Measurements from ENCODE around the gene TANGO2.

The TANGO2 gene

DNA sequence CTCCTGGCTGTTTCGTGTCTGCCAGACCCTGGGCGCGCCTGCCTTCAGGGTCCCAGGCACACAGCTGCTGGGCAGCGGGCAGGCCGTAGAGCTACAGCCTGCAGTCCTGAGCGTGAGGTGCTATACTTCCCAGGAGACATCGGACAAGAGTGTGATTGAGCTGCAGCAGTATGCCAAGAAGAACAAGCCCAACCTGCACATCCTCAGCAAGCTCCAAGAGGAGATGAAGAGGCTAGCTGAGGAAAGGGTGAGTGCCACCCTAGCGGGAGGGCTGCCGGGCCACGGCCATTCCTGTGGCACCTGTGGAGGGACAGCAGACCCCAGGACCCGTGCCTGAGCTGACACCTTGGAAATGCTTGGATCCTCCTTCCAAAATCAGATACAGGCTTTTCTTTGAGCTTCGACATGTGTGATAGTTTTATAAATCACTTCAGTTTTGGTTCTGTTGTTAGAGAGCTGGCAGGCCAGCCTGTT lies 87.9 kb downstream of the TANGO2 start:
- DNase-seq (ENCODE audit: low read depth) = no peak

- DNase-seq (ENCODE audit: low read depth) = no peak
These were observed 88.8 kb downstream of the TANGO2 start for GRCh38 chr22:20109411-20110358.

- no peak for DNase-seq (ENCODE audit: low read depth)
These were observed 89.6 kb downstream of the TANGO2 start for GRCh38 chr22:20110359-20110985.

GRCh38 chr22:20111045-20111688 lies 90.3 kb downstream of the TANGO2 start:
- no peak for DNase-seq (ENCODE audit: low read depth)

GRCh38 chr22:20111689-20112622 lies 91.0 kb downstream of the TANGO2 start:
- DNase-seq (ENCODE audit: low read depth) = no peak

DNA sequence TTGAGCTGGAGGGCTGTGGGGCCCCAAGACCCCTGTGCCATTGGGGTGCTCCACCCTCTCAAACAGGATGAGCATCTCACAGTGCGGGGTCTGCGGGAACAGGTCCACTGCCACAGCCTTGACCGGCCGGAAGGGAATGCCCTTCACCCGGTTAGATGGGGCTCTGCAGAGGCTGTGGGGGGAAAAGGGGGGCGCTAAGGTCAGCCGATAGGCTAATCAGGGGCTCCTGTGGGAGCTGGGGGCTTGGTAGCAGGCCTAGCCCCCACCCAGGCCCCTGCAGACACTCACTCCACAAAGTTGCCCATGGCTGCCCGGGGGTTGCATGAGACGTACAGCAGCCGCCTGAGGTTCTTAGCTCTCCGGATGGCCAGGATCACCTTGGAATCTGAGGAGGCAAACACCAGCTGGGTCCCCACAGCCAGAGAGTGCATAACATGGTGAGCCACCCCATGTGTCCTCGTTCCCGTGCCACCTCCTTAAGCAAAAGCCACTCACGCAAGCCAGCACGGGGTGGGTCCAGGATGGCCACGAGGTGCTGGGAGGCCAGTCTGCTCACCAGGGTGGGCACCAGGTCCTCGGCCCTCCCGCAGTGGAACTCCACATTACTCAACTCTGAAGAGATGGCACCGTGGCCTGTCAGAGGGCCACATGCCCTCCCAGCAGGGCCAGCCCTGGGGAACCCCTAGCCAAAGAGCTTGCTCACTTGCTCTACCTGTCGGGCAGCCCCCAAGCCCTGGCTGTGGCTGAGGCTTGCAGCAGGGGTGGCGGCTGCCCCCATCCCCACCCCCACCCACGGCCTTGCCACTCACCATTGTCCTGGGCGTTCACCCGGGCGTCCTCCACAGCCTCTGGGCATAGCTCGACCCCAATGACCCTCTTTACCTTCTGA lies 92.0 kb downstream of the TANGO2 start:
- DNase-seq (ENCODE audit: low read depth) = no peak

GRCh38 chr22:20113551-20114310 lies 92.8 kb downstream of the TANGO2 start:
- DNase-seq (ENCODE audit: low read depth) = no peak

DNA sequence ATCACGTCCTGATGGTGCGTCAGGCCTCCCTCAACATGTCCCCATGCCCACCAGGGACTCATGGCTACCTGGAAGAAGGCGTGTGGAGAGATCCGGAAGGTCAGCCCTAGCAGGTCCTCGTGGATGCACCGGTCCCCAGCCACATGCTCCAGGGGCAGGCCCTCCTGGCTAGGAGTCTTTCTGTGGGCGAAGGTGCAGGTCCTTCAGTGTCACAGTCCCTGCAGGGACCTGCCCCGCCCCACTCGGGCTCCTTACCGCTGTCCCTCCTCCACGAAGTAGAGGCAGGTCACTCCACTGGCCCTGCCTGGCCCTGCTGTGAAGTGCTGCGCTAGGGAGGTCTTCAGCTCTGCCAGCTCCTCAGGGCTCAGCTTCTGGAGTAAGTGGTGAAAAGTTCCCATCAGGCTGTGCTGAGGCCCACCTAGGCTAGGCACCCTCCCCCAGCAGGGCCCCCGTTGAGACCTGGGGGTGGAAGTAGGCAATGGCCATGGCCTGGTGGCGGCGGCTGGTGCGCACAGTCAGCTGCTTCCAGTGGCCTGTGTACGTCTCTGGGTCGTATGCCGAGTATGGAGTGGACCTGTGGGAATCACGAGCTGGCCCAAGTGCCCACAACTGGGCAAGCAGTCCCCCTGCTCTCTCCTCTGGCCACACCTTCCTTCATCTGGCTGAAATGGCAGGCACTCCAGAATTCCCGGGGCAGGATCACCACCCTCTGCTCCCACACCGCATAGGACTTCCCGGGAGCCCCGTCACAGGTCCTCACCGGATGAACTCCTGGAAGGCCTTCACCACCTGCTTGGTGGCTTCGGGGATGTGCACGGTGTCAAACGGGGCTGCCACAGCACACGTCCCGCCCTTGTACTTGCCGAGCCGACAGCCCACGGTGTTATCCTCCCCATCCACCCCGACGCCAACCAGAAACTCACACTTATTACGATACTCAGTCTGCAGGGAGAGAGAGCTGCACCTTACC lies 93.9 kb downstream of the TANGO2 start:
- no peak for DNase-seq (ENCODE audit: low read depth)

GRCh38 chr22:20115691-20116375 lies 94.9 kb downstream of the TANGO2 start, which contains the start of gene RANBP1:
TSS of gene RANBP1 (plus strand) at chr22:20116104. CDS start at chr22:20116185, 81 bp downstream.
- DNase-seq (ENCODE audit: low read depth) = no peak

DNA sequence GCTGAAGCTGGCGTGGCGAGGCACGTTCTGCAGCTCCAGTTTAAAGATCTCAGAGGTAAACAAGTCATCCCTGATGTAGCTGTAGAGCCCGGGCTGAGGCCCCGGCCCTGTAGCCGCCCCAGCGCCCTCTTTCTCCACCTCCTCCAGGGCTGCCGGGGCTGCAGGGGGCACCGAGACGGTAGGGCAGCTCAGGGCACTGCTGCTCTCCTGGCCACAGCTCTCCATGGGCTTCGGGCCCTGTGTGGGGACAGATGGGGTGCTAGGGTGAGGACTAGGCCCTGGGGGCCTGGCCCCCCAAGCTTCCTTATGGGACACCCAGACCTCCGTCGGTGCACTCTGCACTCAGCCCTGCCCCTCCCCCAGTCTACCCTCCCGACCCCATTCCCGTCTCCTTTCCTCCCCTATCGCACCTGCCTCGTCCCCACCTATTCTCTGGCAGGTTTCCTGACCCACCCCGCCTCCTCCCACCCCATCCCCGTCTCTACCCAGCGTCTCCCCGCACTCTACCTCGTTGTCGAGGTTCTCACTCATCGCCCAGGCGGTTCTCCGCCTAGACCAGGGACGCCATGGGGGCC lies 95.6 kb downstream of the TANGO2 start:
- no peak for DNase-seq (ENCODE audit: low read depth)

Data from stimulated activated CD8-positive, alpha-beta memory T cell treated with anti-CD3 and anti-CD28 coated beads, Interleukin-15, amount 100 ng/mL, for 1 hour (primary cell).